ENCODE data around the gene DOCK4.

DNA sequence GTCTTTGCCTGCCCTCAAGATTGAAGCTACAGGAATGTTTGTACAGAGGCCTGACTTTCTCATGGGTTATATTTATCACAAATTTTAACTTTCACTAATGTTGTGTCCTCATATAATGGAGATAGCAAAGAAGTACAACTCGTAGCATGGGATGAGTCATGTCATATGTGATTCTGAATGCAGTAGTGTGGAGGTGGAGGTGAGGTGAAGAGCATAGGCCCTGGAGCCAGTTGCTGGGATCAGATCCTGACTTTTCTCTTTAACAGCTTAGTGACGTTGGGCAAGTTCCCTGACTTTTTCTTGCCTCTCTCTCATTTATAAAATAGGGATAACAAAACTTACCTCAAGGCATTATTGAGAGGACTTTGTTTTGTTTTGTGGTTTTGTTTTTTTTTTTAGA, 511.8 kb downstream of the DOCK4 start:
- TF ChIP-seq, protein P1, sequence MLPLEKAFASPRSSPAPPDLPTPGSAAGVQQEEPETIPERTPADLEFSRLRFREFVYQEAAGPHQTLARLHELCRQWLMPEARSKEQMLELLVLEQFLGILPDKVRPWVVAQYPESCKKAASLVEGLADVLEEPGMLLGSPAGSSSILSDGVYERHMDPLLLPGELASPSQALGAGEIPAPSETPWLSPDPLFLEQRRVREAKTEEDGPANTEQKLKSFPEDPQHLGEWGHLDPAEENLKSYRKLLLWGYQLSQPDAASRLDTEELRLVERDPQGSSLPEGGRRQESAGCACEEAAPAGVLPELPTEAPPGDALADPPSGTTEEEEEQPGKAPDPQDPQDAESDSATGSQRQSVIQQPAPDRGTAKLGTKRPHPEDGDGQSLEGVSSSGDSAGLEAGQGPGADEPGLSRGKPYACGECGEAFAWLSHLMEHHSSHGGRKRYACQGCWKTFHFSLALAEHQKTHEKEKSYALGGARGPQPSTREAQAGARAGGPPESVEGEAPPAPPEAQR (CRISPR knock-in tag; IDR thresholded peaks at IDR 0.05), result no peak
- TF ChIP-seq, protein P2, sequence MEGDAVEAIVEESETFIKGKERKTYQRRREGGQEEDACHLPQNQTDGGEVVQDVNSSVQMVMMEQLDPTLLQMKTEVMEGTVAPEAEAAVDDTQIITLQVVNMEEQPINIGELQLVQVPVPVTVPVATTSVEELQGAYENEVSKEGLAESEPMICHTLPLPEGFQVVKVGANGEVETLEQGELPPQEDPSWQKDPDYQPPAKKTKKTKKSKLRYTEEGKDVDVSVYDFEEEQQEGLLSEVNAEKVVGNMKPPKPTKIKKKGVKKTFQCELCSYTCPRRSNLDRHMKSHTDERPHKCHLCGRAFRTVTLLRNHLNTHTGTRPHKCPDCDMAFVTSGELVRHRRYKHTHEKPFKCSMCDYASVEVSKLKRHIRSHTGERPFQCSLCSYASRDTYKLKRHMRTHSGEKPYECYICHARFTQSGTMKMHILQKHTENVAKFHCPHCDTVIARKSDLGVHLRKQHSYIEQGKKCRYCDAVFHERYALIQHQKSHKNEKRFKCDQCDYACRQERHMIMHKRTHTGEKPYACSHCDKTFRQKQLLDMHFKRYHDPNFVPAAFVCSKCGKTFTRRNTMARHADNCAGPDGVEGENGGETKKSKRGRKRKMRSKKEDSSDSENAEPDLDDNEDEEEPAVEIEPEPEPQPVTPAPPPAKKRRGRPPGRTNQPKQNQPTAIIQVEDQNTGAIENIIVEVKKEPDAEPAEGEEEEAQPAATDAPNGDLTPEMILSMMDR (IDR thresholded peaks at IDR 0.05), result no peak
- TF ChIP-seq ZNF423 (CRISPR knock-in tag; IDR thresholded peaks at IDR 0.05), result no peak
- TF ChIP-seq, protein P3, sequence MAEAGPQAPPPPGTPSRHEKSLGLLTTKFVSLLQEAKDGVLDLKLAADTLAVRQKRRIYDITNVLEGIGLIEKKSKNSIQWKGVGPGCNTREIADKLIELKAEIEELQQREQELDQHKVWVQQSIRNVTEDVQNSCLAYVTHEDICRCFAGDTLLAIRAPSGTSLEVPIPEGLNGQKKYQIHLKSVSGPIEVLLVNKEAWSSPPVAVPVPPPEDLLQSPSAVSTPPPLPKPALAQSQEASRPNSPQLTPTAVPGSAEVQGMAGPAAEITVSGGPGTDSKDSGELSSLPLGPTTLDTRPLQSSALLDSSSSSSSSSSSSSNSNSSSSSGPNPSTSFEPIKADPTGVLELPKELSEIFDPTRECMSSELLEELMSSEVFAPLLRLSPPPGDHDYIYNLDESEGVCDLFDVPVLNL (CRISPR knock-in tag; IDR thresholded peaks at IDR 0.05; ENCODE audit: borderline replicate concordance, low read depth), result no peak
- no peak for TF ChIP-seq CREM (CRISPR knock-in tag; IDR thresholded peaks at IDR 0.05)
- TF ChIP-seq, protein P4, sequence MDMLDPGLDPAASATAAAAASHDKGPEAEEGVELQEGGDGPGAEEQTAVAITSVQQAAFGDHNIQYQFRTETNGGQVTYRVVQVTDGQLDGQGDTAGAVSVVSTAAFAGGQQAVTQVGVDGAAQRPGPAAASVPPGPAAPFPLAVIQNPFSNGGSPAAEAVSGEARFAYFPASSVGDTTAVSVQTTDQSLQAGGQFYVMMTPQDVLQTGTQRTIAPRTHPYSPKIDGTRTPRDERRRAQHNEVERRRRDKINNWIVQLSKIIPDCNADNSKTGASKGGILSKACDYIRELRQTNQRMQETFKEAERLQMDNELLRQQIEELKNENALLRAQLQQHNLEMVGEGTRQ (CRISPR knock-in tag; IDR thresholded peaks at IDR 0.05), result no peak
- no peak for TF ChIP-seq NR3C1 (CRISPR knock-in tag; conservative IDR thresholded peaks at IDR 0.05; ENCODE audit: low read depth)
- TF ChIP-seq, protein P5, sequence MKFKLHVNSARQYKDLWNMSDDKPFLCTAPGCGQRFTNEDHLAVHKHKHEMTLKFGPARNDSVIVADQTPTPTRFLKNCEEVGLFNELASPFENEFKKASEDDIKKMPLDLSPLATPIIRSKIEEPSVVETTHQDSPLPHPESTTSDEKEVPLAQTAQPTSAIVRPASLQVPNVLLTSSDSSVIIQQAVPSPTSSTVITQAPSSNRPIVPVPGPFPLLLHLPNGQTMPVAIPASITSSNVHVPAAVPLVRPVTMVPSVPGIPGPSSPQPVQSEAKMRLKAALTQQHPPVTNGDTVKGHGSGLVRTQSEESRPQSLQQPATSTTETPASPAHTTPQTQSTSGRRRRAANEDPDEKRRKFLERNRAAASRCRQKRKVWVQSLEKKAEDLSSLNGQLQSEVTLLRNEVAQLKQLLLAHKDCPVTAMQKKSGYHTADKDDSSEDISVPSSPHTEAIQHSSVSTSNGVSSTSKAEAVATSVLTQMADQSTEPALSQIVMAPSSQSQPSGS (CRISPR knock-in tag; IDR thresholded peaks at IDR 0.05; ENCODE audit: borderline replicate concordance, low read depth), result no peak
- TF ChIP-seq TCF7 (CRISPR knock-in tag; IDR thresholded peaks at IDR 0.05; ENCODE audit: low read depth), result no peak
